NCI-H82 (cell line): ENCODE data around the gene HERC4.
"Not testable (repeated sequence)": the region's sequence is repeated elsewhere in the genome, so short reads cannot be mapped to it uniquely, and the experiment has no call there.

Experiments used
- DNase-seq: peaks from one replicate; lab custom pipeline; 2025; lab: John Stamatoyannopoulos, UW

Gene HERC4

GRCh38 chr10:68049289-68050078 lies 25.6 kb downstream of the HERC4 start:
- DNase-seq: peak; percentile 58

GRCh38 chr10:68047554-68048327 lies 27.3 kb downstream of the HERC4 start:
- no peak for DNase-seq

GRCh38 chr10:68047122-68047521 lies 28.0 kb downstream of the HERC4 start:
- DNase-seq: no peak

DNA sequence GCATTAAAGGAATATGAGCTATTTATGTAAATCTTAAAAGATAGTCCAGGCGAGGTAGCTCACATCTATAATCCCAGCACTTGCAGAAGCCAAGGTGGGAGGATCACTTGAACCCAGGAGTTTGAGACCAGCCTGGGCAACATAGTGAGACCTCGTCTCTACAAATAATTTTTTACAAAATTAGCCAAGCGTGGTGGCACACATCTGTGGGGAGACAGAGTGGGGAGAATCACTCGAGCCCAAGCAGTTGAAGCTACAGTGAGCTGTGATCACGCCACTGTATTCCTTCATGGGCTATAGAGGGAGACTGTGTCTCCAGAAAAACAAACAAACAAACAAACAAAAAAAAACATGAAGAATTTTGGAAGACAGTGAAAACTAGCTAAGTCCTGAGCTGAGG lies 28.4 kb downstream of the HERC4 start:
- no peak for DNase-seq

GRCh38 chr10:68043030-68043429 lies 32.1 kb downstream of the HERC4 start:
- DNase-seq: no peak

DNA sequence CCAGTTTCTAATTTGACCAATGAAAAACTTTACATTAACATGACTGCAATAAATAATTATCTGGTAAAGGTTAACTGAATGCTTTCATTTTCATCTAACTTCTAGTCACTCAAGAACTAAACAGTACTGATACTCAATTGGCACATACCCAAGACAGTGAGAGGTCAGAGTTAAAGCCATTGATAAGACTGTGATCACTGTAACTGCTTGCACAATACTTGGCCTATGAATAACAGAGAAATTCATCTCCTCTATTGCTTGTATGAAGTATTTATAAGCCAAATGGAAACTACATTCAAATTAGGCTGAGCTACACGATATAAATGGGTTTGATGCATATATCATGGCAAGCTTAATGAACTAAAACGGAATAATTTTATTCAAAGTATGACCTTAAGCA lies 43.0 kb downstream of the HERC4 start:
- DNase-seq: no peak

- peak; percentile 78 for DNase-seq
Measured at GRCh38 chr10:68027429-68027828, 47.7 kb downstream of the HERC4 start.

- no peak for DNase-seq
Measured at GRCh38 chr10:68023292-68023691, 51.8 kb downstream of the HERC4 start.

- DNase-seq: not testable (repeated sequence)
Measured at GRCh38 chr10:68022324-68022723, 52.8 kb downstream of the HERC4 start.

DNA sequence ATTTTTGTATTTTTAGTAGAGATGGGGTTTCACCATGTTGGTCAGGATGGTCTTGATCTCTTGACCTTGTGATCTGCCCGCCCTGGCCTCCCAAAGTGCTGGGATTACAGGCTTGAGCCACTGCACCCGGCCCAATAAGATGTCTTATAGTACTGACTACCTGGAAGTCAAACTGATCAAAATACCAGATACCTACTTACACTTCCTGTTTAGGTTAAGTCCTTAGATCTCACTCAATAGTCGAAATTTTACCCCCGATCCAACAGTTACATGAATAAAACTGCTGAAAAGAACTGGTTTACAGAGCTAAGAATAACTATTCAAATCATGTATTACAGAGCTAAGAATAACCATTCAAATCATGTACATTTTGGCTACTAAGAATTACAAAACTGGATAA lies 58.6 kb downstream of the HERC4 start:
- not testable (repeated sequence) for DNase-seq

GRCh38 chr10:68010426-68010940 lies 64.6 kb downstream of the HERC4 start:
- peak; percentile 95 for DNase-seq

DNA sequence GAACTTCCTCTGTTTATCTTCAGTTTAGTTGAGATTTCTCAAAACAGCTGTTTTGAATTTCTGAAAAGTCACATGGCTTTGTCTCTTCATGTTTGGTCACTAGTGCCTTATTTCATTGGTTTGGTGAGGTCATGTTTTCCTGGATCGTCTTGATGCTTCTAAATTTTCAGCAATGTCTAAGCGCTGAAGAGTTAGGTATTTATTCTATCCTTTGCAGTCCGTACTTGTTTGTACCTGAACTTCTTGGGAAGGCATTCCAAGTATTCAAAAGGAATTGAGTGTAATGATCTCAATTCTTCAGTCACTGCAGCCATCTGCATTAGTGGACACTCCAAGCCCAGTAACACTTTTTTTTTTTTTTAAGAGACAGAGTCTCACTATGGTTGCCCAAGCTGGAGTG lies 67.7 kb downstream of the HERC4 start:
- no peak for DNase-seq

DNA sequence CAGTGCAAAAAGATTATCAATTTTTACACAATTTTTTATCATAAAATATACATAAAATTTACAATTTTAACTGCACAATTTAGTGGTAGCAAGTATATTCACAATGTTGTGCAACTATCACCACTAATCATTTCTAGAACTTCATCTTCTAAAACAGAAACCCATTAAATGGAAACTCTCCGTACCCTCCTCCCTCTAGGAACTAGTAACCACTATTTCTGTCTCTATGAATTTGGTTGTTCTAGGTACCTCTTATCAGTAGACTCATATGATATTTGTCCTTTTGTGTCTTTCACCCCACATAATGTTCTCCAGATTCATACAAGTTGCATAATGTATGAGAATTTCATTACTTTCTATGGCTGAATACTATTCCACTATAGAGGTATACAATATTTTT lies 73.5 kb downstream of the HERC4 start:
- DNase-seq: no peak

DNA sequence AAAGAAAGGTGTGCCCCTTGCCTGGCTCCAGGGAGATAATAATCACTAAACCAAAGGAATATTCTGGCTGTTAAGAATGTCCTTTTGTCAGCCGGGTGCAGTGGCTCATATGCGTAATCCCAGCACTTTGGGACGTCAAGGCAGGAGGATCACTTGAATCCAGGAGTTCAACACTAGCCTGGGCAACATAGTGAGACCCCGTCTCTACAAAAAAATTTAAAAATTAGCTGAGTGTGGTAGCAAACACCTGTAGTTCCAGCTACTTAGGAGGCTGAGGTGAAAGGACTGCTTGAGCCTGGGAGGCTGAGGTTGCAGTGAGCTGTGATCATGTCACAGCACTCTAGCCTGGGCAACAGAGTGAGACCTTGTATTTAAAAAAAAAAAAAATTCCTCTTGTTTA lies 74.1 kb downstream of the HERC4 start:
- no peak for DNase-seq

- DNase-seq: no peak
Measured at GRCh38 chr10:67990093-67990492, 85.0 kb downstream of the HERC4 start.

DNA sequence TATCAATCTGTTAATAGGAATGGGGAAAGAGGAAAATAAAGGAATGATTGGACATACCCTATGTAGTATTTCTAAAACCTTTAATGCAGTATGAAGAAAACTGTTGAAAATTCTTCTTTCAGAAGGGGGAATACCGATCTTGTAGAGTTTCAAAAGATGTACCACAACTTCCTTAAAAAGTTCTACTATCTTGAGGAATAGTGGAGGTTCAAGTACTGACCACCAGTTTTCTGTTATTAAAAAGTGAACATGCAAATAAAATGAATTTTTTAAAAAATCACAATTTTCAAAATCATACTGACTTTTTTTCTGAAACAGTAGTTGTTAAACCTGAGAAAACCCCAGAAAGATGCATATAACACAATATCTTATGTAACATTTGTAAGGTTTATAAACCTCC lies 86.5 kb downstream of the HERC4 start:
- no peak for DNase-seq

- DNase-seq: not testable (repeated sequence)
Measured at GRCh38 chr10:67982603-67983002, 92.5 kb downstream of the HERC4 start.

- DNase-seq: no peak
Measured at GRCh38 chr10:67978749-67979148, 96.3 kb downstream of the HERC4 start.

DNA sequence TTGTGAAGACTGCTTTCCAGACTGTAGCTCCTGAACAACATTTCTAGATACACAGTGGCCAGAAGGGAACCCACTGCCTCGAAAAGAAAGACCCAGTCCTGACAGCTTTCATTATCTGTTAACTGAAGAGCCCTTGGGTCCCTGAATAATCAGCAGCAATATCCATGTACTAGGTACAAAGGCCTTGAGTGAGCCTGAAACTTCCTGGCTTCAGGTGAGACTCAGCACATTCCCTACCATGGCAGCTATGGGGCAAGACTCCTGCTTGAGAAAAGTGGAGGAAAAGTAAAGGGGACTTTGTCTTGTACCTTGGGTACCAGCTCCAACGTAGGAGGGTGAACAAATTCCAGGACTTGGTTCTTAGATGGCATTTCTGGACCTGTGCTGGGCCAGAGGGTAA lies 97.8 kb downstream of the HERC4 start:
- no peak for DNase-seq

GRCh38 chr10:67976292-67977245 lies 98.5 kb downstream of the HERC4 start:
- DNase-seq: peak; percentile 6

- DNase-seq: no peak
Measured at GRCh38 chr10:67975871-67976270, 99.2 kb downstream of the HERC4 start.

- no peak for DNase-seq
Measured at GRCh38 chr10:67971311-67971710, 103.8 kb downstream of the HERC4 start.
